Ammon's horn (tissue), 1 donor: Measurements from ENCODE around the gene ARID1B.

Source experiments
- DNase-seq: peaks from one replicate; pipeline ENCODE4 v3.0.0-alpha.2; 2016; ENCODE audit warnings: low spot score

Gene ARID1B

GRCh38 chr6:156776840-156777576, at the start of gene ARID1B:
Gene ARID1B, plus strand, starts transcription at chr6:156777378. Its CDS starts 303 bp downstream, at chr6:156777681.
- peak; percentile 78 for DNase-seq

- no peak for DNase-seq
Measured at GRCh38 chr6:156727715-156728385, 49.3 kb upstream of the ARID1B start.

- no peak for DNase-seq
Measured at GRCh38 chr6:156729248-156729647, 47.9 kb upstream of the ARID1B start.

GRCh38 chr6:156731396-156731795, 45.8 kb upstream of the ARID1B start:
- peak; percentile 20 for DNase-seq

GRCh38 chr6:156735751-156736150, 41.4 kb upstream of the ARID1B start:
- no peak for DNase-seq

GRCh38 chr6:156740604-156741003, 36.6 kb upstream of the ARID1B start:
- DNase-seq: no peak

- no peak for DNase-seq
Measured at GRCh38 chr6:156741287-156742073, 35.7 kb upstream of the ARID1B start.

- DNase-seq: no peak
Measured at GRCh38 chr6:156747715-156748114, 29.5 kb upstream of the ARID1B start.

- no peak for DNase-seq
Measured at GRCh38 chr6:156748504-156748903, 28.7 kb upstream of the ARID1B start.

- DNase-seq: no peak
Measured at GRCh38 chr6:156752666-156753301, 24.4 kb upstream of the ARID1B start.

GRCh38 chr6:156756630-156757610, 20.3 kb upstream of the ARID1B start:
- DNase-seq: no peak

- DNase-seq: no peak
Measured at GRCh38 chr6:156757849-156758248, 19.3 kb upstream of the ARID1B start.

- DNase-seq: no peak
Measured at GRCh38 chr6:156760377-156760776, 16.8 kb upstream of the ARID1B start.

GRCh38 chr6:156762547-156762946, 14.6 kb upstream of the ARID1B start:
- no peak for DNase-seq

- no peak for DNase-seq
Measured at GRCh38 chr6:156765117-156765516, 12.1 kb upstream of the ARID1B start.

GRCh38 chr6:156767603-156768467, 9.3 kb upstream of the ARID1B start:
- DNase-seq: no peak

- DNase-seq: no peak
Measured at GRCh38 chr6:156771047-156771446, 6.1 kb upstream of the ARID1B start.

GRCh38 chr6:156771761-156772160, 5.4 kb upstream of the ARID1B start:
- DNase-seq: no peak

- DNase-seq: no peak
Measured at GRCh38 chr6:156773476-156773875, 3.7 kb upstream of the ARID1B start.
